Measurements from ENCODE around the gene SEZ6L2. TPM values are rescaled to one million over a fixed set of nuclear protein-coding genes. Genes with fewer than 3 reads are reported as not detected.

The SEZ6L2 gene
- total and polyA plus RNA-seq, 2 of the 8 experiments (the other 6 are each of a cell fraction or from before 2014, with no cell fraction given): 43.5 to 47.7 TPM

DNA sequence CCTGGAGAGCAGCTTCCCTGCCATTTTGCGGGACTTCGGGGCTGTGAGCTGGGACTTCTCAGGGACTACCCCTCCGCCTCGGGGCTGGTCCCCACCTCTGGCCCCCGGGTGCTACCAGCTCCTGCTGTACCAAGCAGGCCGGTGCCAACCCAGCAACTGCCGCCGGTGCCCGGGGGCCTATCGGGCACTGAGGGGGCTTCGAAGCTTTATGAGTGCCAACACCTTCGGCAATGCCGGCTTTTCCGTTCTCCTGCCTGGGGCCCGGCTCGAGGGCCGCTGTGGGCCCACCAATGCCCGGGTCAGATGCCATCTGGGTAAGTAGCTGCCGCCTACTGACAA, 2.2 kb upstream of the SEZ6L2 start (continued):
- no peak for TF ChIP-seq SAP30 (IDR thresholded peaks at IDR 0.05; ENCODE audit: insufficient read depth, insufficient replicate concordance, low read length)
- TF ChIP-seq JUN (IDR thresholded peaks at IDR 0.05; ENCODE audit: low read depth, low read length): no peak
- no peak for TF ChIP-seq SIN3A (conservative IDR thresholded peaks at IDR 0.05 in 1 of 2, IDR thresholded peaks at IDR 0.05 in 1 of 2; ENCODE audit: low read depth in 1 of 2, low read length in 2 of 2)
- no peak for TF ChIP-seq MAFK (IDR thresholded peaks at IDR 0.05; ENCODE audit: low read depth, low read length)
- TF ChIP-seq EGR1 (IDR thresholded peaks at IDR 0.05; ENCODE audit: borderline replicate concordance, low read depth, low read length): no peak
- no peak for TF ChIP-seq PHF8 (conservative IDR thresholded peaks at IDR 0.05; ENCODE audit: low read depth, low read length)
- no peak for TF ChIP-seq RNF2 (IDR thresholded peaks at IDR 0.05; ENCODE audit: borderline replicate concordance, low read depth, low read length, missing control alignments, poor library complexity, severe bottlenecking)
- no peak for TF ChIP-seq ZNF274 (IDR thresholded peaks at IDR 0.05; ENCODE audit: borderline replicate concordance, extremely low read depth, low read length)
- TF ChIP-seq CHD2 (IDR thresholded peaks at IDR 0.05; ENCODE audit: low read length): no peak
- no peak for TF ChIP-seq CHD1 (IDR thresholded peaks at IDR 0.05; ENCODE audit: low read depth, low read length)
